Endothelial cell of umbilical vein (primary cell): ENCODE results near the gene LRCH3. TPM values are rescaled to one million over a fixed set of nuclear protein-coding genes. Genes with fewer than 3 reads are reported as not detected.
A peak's percentile ranks its signal among the peaks of the same experiment; 100 is the strongest.

ENCODE experiments used
- BruUV-seq: library from RNA; stranded (reverse); fragments of 400-500 nt; replicated peaks from 2 replicates; lab custom pipeline; 2021; lab: Mats Ljungman, UMichigan
- CTCF ChIA-PET: fragments of 300-600, 350-600 bp; sonication (Branson Sonifier 250); formaldehyde crosslinking; loops from one replicate; lab custom pipeline; 2021; ENCODE audit warnings: antibody characterized with exemption, inconsistent platforms; lab: Charles Lee
- POLR2A ChIA-PET: fragments of 300-600, 350-600 bp; sonication (Branson Sonifier 250); formaldehyde crosslinking; loops from one replicate; lab custom pipeline; 2021; ENCODE audit warnings: antibody characterized with exemption, inconsistent platforms; lab: Charles Lee
- DNase-seq: peaks from one replicate; pipeline ENCODE4 v3.0.0-alpha.2; 2011; ENCODE audit warnings: low read depth, low spot score
- FAIRE-seq: peaks from 2 replicates; lab custom pipeline; 2011; peaks lifted over from hg19 to GRCh38; lab: Jason Lieb, UNC
- H2AFZ ChIP-seq: 2 replicates; pipeline ENCODE4 v1.6.0; 2012; ENCODE audit warnings: low read depth, low read length, control low read depth, inconsistent platforms
- H3K27ac ChIP-seq: 2 replicates; pipeline ENCODE4 v1.5.1; 2011; ENCODE audit warnings: low read depth, mild to moderate bottlenecking, control low read depth, low read length, moderate library complexity; ENCODE audit not compliant: insufficient read depth
- H3K27me3 ChIP-seq, 2 experiments: 2 replicates each; pipeline versions ENCODE4 v1.6.0 to v1.6.1; 2011; ENCODE audit warnings: low read length in 2 of 2, mixed read lengths in 1 of 2; ENCODE audit not compliant: control insufficient read depth in 2 of 2, insufficient read depth in 2 of 2
- H3K36me3 ChIP-seq, 2 experiments: 2 replicates in 1 of 2; 3 replicates in 1 of 2; pipeline ENCODE4 v1.5.1; 2011; ENCODE audit warnings: low read length in 2 of 2, mild to moderate bottlenecking in 1 of 2, moderate library complexity in 1 of 2; ENCODE audit not compliant: control insufficient read depth in 2 of 2, insufficient read depth in 2 of 2; ENCODE audit errors: extremely low read depth in 1 of 2
- H3K4me1 ChIP-seq: 3 replicates; pipeline ENCODE4 v1.5.1; 2011; ENCODE audit warnings: mild to moderate bottlenecking, low read length; ENCODE audit not compliant: control insufficient read depth, insufficient read depth; ENCODE audit errors: extremely low read depth
- H3K4me2 ChIP-seq: 2 replicates; pipeline ENCODE4 v1.6.1; 2011; ENCODE audit warnings: low read length, control low read depth, mixed read lengths; ENCODE audit not compliant: insufficient read depth
- H3K4me3 ChIP-seq, 3 experiments: fragments of 200-600 bp in 1 of 3; sonication (generic), shearing (Covaris generic) in 1 of 3; replicated peaks in 1 of 3; 2 replicates each; pipeline ENCODE4 v1.5.1; 2011 to 2016; ENCODE audit warnings: control low read depth in 3 of 3, low read length in 3 of 3, mild to moderate bottlenecking in 2 of 3, inconsistent platforms in 1 of 3, low read depth in 1 of 3, moderate library complexity in 1 of 3; ENCODE audit not compliant: insufficient read depth in 1 of 3
- H3K79me2 ChIP-seq: 2 replicates; pipeline ENCODE4 v1.6.0; 2012; ENCODE audit warnings: low read length, inconsistent platforms; ENCODE audit not compliant: control insufficient read depth, insufficient read depth
- H3K9ac ChIP-seq: replicated peaks from 2 replicates; pipeline ENCODE3; 2011; ENCODE audit warnings: low read length, control low read depth; ENCODE audit not compliant: insufficient read depth; ENCODE audit errors: extremely low read depth
- H3K9me1 ChIP-seq: replicated peaks from 3 replicates; pipeline ENCODE4 v1.6.0; 2011; ENCODE audit warnings: mild to moderate bottlenecking, low read length; ENCODE audit not compliant: control insufficient read depth, insufficient read depth; ENCODE audit errors: extremely low read depth
- H3K9me3 ChIP-seq: replicated peaks from 2 replicates; pipeline ENCODE4 v1.5.1; 2012; ENCODE audit warnings: low read length, inconsistent platforms; ENCODE audit not compliant: control insufficient read depth, insufficient read depth
- H4K20me1 ChIP-seq: replicated peaks from 2 replicates; pipeline ENCODE3; 2011; ENCODE audit warnings: mild to moderate bottlenecking, low read length; ENCODE audit not compliant: control insufficient read depth, insufficient read depth; ENCODE audit errors: extremely low read depth
- EZH2 ChIP-seq: IDR thresholded peaks from 2 replicates; pipeline ENCODE4 v1.6.1; 2012; ENCODE audit warnings: borderline replicate concordance, low read depth, mild to moderate bottlenecking, moderate library complexity, low read length, inconsistent platforms; ENCODE audit not compliant: severe bottlenecking
- FOS ChIP-seq: IDR thresholded peaks from 2 replicates; pipeline ENCODE4 v1.6.1; 2011; ENCODE audit warnings: mild to moderate bottlenecking, low read length, moderate library complexity, borderline replicate concordance; ENCODE audit not compliant: insufficient read depth
- GATA2 ChIP-seq: IDR thresholded peaks from 2 replicates; pipeline ENCODE4 v1.7.0; 2011; ENCODE audit warnings: low read depth, mild to moderate bottlenecking, moderate library complexity, mixed read lengths, low read length; ENCODE audit not compliant: insufficient read length, insufficient read depth
- JUN ChIP-seq: IDR thresholded peaks from 2 replicates; pipeline ENCODE4 v1.6.1; 2011; ENCODE audit warnings: borderline replicate concordance, low read depth; ENCODE audit not compliant: insufficient read length, insufficient read depth
- MYC ChIP-seq: IDR thresholded peaks from one replicate; pipeline ENCODE4 v1.6.1; 2011; ENCODE audit warnings: mild to moderate bottlenecking, low read depth, low read length
- POLR2A ChIP-seq: IDR thresholded peaks from 2 replicates; pipeline ENCODE4 v1.6.1; 2012; ENCODE audit warnings: low read depth, mild to moderate bottlenecking, control low read depth, low read length
- POLR2AphosphoS5 ChIP-seq: IDR thresholded peaks from 2 replicates; pipeline ENCODE4 v1.6.1; 2012; ENCODE audit warnings: low read depth, mild to moderate bottlenecking, control low read depth, low read length, moderate library complexity; ENCODE audit not compliant: insufficient read depth
- dilution Hi-C: fragments of 300-500 bp; cut with MboI; formaldehyde crosslinking; loops from one replicate; pipeline ENCODE4 v1.15.0; 2019; ENCODE audit warnings: low sequenced_read_pairs; ENCODE audit not compliant: extremely low pct_ligation_motif_present
- intact Hi-C: fragments of 100-400 bp; cut with micrococcal nuclease; formaldehyde crosslinking; loops from one replicate; pipeline ENCODE4 v1.10.0; 2022
- polyA plus RNA-seq, 4 experiments: library from polyadenylated mRNA; depleted of rRNA in 3 of 4; stranded (reverse) in 3 of 4; unstranded in 1 of 4; fragments of >200 nt; gene quantifications; 2 replicates each; pipeline versions ENCODE4 v1.2.1 to v1.2.3, GENCODE V29; 2011 to 2012; ENCODE audit warnings: missing spikeins in 1 of 4
- total RNA-seq: library from RNA; stranded (reverse); gene quantifications from 2 replicates; pipeline ENCODE4 v1.2.3, GENCODE V29; 2021
- TF ChIP-seq, protein P1 (sequence below), 2 donors: IDR thresholded peaks; 1 replicate in 1 of 2; 2 replicates in 1 of 2; pipeline ENCODE4 v1.5.1; 2011; ENCODE audit warnings: low read length in 2 of 2, mild to moderate bottlenecking in 2 of 2, moderate library complexity in 2 of 2, control low read depth in 1 of 2, inconsistent platforms in 1 of 2, low read depth in 1 of 2; ENCODE audit not compliant: insufficient read depth in 1 of 2; ENCODE audit errors: extremely low read depth in 1 of 2
- TF ChIP-seq, protein P2 (sequence below): IDR thresholded peaks from 2 replicates; pipeline ENCODE4 v1.6.1; 2011; ENCODE audit not compliant: insufficient read depth, insufficient read length

LRCH3 gene
- total and polyA plus RNA-seq, 2 donors (not counting 3 experiments of a cell fraction or from before 2014, with no cell fraction given): 43.9 to 60.3 TPM

DNA sequence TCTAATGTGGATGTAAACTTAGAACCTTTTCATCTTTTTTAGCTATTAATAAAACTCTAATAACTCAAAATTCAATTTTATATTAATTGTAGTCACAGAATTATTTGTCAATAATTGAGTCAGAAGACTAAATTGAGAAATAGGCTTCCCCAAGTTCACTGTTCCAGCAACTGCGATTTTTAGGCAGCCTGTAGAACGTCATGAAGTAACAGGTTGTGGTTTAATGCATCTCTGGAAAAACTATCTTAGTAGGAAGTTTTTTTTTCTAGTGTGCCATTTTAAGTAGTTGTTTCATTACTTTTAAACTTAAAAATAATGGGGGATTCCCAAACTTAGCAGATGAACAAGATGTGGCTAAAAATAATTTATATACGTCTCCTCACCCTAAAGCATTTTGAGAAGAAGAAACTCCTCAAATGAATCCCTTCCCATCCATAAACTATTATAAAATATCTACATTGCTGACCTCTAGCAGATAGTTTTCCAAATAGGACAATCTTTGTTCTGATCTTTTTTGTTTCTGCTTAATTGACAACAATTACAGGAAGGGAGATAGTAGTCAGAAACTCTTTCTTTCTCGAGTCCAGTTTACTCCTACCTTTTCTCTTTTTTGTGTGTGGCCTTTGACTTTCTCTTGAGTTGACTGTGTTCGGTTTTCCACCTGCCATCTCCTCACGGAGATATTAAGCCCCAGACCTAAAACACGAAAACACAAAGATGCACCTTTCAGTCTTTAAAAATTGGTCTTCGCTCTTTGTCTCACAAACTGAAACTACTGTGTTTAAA lies 43.1 kb downstream of the LRCH3 start:
- Histone ChIP-seq H2AFZ (no peak overlapping the region), H3K27me3 (no peaks in the 10 kb centered on the region), H3K4me1 (no peaks in the 10 kb centered on the region), H3K9me1 (no peaks in the 10 kb centered on the region), H3K79me2 (no peaks in the 10 kb centered on the region), H3K4me2 (no peak overlapping the region), H3K36me3 (peaks cover 11 to 19% of the 10 kb centered on the region in 2 experiments), H3K9ac (no peak overlapping the region), H3K4me3 (no peak overlapping the region), H3K9me3 (no peaks in the 10 kb centered on the region), H4K20me1 (no peaks in the 10 kb centered on the region), H3K27ac (no peak overlapping the region)
- no peak for DNase-seq
- intact Hi-C loops: no loop called here
- no TSS peak for BruUV-seq
- ChIA-PET POLR2A (no interaction called here), CTCF (interaction anchor here (0.8 kb wide), 1 partner anchor 11 kb away, joined by 4 read pairs; no protein-coding TSS in a partner anchor)
- dilution Hi-C loops: no loop called here
- FAIRE-seq: peak; percentile 49
- TF ChIP-seq FOS (no peak), POLR2AphosphoS5 (no peak), GATA2 (no peak), JUN (no peak), MYC (no peak), EZH2 (no peak), POLR2A (no peak)
- TF ChIP-seq, protein P1, sequence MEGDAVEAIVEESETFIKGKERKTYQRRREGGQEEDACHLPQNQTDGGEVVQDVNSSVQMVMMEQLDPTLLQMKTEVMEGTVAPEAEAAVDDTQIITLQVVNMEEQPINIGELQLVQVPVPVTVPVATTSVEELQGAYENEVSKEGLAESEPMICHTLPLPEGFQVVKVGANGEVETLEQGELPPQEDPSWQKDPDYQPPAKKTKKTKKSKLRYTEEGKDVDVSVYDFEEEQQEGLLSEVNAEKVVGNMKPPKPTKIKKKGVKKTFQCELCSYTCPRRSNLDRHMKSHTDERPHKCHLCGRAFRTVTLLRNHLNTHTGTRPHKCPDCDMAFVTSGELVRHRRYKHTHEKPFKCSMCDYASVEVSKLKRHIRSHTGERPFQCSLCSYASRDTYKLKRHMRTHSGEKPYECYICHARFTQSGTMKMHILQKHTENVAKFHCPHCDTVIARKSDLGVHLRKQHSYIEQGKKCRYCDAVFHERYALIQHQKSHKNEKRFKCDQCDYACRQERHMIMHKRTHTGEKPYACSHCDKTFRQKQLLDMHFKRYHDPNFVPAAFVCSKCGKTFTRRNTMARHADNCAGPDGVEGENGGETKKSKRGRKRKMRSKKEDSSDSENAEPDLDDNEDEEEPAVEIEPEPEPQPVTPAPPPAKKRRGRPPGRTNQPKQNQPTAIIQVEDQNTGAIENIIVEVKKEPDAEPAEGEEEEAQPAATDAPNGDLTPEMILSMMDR (IDR thresholded peaks at IDR 0.05; ENCODE audit: extremely low read depth in 1 of 2, insufficient read depth in 1 of 2, low read depth in 1 of 2, low read length in 2 of 2): no peak
- TF ChIP-seq, protein P2, sequence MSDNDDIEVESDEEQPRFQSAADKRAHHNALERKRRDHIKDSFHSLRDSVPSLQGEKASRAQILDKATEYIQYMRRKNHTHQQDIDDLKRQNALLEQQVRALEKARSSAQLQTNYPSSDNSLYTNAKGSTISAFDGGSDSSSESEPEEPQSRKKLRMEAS: no peak
